ENCODE data around the gene RALA. TPM values are rescaled to one million over a fixed set of nuclear protein-coding genes. Genes with fewer than 3 reads are reported as not detected.

The RALA gene
- total RNA-seq, 1 donor from 2014 or later: 23.8 TPM

GRCh38 chr7:39624935-39625694 lies 1.7 kb downstream of the RALA start:
- H3K4me3 ChIP-seq (ENCODE audit: low read depth, low read length): peak overlapping the region; percentile 80
- TF ChIP-seq, protein P1, sequence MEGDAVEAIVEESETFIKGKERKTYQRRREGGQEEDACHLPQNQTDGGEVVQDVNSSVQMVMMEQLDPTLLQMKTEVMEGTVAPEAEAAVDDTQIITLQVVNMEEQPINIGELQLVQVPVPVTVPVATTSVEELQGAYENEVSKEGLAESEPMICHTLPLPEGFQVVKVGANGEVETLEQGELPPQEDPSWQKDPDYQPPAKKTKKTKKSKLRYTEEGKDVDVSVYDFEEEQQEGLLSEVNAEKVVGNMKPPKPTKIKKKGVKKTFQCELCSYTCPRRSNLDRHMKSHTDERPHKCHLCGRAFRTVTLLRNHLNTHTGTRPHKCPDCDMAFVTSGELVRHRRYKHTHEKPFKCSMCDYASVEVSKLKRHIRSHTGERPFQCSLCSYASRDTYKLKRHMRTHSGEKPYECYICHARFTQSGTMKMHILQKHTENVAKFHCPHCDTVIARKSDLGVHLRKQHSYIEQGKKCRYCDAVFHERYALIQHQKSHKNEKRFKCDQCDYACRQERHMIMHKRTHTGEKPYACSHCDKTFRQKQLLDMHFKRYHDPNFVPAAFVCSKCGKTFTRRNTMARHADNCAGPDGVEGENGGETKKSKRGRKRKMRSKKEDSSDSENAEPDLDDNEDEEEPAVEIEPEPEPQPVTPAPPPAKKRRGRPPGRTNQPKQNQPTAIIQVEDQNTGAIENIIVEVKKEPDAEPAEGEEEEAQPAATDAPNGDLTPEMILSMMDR (conservative IDR thresholded peaks at IDR 0.05; ENCODE audit: low read depth, low read length): no peak
- DNase-seq (ENCODE audit: low read depth): no peak

- no peak for DNase-seq (ENCODE audit: low read depth)
- no peak overlapping the region for H3K4me3 ChIP-seq (ENCODE audit: low read depth, low read length)
- TF ChIP-seq, protein P1 (conservative IDR thresholded peaks at IDR 0.05; ENCODE audit: low read depth, low read length): no peak
Observed at GRCh38 chr7:39631736-39632308, 8.4 kb downstream of the RALA start.

- DNase-seq (ENCODE audit: low read depth): no peak
- TF ChIP-seq, protein P1 (conservative IDR thresholded peaks at IDR 0.05; ENCODE audit: low read depth, low read length): no peak
- H3K4me3 ChIP-seq (ENCODE audit: low read depth, low read length): no peak overlapping the region
Observed at GRCh38 chr7:39633563-39634477, 10.4 kb downstream of the RALA start.

- TF ChIP-seq, protein P1 (conservative IDR thresholded peaks at IDR 0.05; ENCODE audit: low read depth, low read length): no peak
- no peak for DNase-seq (ENCODE audit: low read depth)
- H3K4me3 ChIP-seq (ENCODE audit: low read depth, low read length): no peak overlapping the region
Observed at GRCh38 chr7:39634478-39634805, 11.1 kb downstream of the RALA start.

- H3K4me3 ChIP-seq (ENCODE audit: low read depth, low read length): no peak overlapping the region
- TF ChIP-seq, protein P1 (conservative IDR thresholded peaks at IDR 0.05; ENCODE audit: low read depth, low read length): no peak
- no peak for DNase-seq (ENCODE audit: low read depth)
Observed at GRCh38 chr7:39637400-39637799, 14.0 kb downstream of the RALA start.

DNA sequence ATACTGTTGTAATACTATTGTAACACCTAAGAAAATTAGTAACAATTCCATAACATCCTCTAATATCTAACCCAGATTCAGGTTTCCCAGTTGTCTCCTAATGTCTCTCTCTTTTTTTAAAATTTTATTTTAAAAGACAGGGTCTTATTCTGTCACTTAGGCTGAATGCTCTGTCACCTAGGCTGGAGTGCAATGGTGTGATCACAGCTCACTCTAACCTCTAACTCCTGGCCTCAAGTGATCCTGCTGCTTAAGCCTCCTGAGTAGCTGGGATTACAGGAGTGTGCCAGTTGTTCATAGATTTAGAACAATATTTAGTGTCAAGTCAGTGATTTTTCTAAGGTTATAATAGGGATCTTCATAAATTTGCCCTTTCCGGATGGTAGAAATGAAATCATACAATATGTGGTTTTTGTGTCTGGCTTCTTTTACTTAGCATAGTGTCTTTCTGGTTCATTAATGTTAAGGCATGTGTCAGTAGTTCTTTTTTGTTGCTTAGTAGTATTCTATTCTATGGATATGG lies 14.7 kb downstream of the RALA start:
- TF ChIP-seq, protein P1 (conservative IDR thresholded peaks at IDR 0.05; ENCODE audit: low read depth, low read length): no peak
- no peak overlapping the region for H3K4me3 ChIP-seq (ENCODE audit: low read depth, low read length)
- no peak for DNase-seq (ENCODE audit: low read depth)

All from epithelial cell of proximal tubule (primary cell).